Activated CD8-positive, alpha-beta memory T cell treated with anti-CD3 and anti-CD28 coated beads for 24 hours (primary cell): ENCODE measurements around the gene ALG1.
A peak's percentile ranks its signal among the peaks of the same experiment; 100 is the strongest.
"Not testable (repeated sequence)": the region's sequence is repeated elsewhere in the genome, so short reads cannot be mapped to it uniquely, and the experiment has no call there.

Experiments used
- DNase-seq: peaks from one replicate; pipeline ENCODE4 v3.0.0-alpha.2; 2020

The ALG1 gene

GRCh38 chr16:5075637-5076036 is 4.0 kb downstream of the ALG1 start:
- no peak for DNase-seq

DNA sequence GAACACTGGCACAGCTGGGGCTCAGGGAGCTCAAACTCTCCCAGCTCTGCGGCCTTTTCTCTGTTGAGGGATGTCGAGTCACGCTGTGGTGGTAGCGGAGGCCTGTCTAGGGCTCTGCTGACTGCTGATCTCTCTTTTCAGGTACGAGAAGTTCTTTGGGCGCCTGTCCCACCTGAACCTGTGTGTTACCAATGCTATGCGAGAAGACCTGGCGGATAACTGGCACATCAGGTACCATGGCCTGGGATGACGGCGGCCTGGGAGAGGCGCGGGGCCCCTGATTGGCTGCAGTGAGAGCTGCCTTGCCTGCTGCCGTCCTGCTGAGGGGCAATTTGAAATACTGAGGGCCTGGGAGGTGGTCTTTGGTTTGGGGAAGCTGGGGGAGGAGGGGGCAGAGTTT is 5.7 kb downstream of the ALG1 start:
- DNase-seq, result no peak

DNA sequence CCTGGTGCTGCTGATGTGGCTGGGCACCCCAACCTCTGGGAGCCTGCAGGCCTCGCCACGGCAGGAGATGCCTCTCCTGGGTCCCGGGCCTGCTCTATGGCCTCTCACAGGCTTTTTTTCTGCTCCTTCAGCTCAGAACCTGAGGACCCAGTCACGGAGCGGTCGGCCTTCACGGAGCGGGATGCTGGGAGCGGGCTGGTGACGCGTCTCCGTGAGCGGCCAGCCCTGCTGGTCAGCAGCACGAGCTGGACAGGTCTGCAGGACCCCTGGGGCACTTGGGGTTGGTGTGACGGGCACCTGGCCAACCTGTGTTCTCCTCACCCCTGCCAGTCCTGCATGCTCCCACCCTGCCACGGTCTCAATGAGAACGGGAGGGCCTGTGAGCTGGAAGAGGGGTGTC is 7.0 kb downstream of the ALG1 start:
- no peak for DNase-seq

- not testable (repeated sequence) for DNase-seq
These were observed 8.8 kb downstream of the ALG1 start for GRCh38 chr16:5080461-5080860.

GRCh38 chr16:5080996-5081395 is 9.4 kb downstream of the ALG1 start:
- DNase-seq, result not testable (repeated sequence)

DNA sequence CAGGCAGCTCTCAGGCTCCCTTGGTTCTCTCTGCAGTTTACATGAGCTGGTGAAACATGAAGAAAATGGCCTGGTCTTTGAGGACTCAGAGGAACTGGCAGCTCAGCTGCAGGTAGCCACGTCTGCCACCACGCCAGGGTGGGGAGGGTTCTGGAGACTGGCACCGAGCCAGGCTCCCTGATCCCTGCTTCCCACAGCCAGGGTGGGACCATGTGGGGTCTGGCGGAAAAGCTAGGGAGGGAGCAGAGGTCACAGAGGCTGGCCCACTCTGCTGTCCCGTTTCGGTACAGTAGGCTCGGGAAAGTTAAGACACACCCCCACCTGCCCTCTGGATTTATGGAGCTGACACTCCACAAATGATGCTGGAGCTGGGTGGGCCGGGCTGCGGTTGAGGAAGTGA is 12.0 kb downstream of the ALG1 start:
- DNase-seq, result not testable (repeated sequence)

DNA sequence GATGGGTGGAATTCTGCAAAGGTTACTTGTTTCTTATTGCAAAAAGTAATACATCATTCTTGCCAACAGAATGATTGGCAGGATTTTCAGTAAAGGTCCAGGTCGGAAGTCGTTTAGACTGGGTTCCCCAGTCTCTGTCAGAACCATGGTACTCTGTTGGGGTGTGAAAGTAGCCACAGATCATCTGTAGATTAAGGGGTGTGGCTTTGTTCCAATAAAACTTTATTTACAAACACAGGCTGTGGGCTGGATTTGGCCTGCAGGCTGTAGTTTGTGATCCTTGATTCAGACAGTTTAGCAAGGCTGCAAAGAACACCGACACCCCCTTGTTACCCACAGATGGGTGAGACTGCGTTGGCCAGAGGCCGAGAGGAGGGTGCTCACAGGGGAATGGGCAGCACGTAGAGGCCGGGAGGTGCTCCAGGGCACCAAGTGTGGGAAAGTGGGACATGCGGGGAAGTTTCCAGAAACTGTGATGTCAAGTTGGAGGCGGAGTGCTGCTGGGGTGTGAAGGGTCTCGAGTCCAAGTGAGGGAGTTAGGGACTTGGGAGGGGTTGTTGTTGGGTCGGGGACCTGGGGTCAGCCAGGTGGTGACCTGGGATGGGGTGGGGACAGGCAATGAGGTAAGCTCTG is 12.6 kb downstream of the ALG1 start:
- DNase-seq, result not testable (repeated sequence)

- peak; percentile 79 for DNase-seq
These were observed 13.2 kb downstream of the ALG1 start for GRCh38 chr16:5084802-5085201.

- not testable (repeated sequence) for DNase-seq
These were observed 14.1 kb downstream of the ALG1 start for GRCh38 chr16:5085716-5086115.

GRCh38 chr16:5088086-5088790 is 16.6 kb downstream of the ALG1 start:
- not testable (repeated sequence) for DNase-seq

DNA sequence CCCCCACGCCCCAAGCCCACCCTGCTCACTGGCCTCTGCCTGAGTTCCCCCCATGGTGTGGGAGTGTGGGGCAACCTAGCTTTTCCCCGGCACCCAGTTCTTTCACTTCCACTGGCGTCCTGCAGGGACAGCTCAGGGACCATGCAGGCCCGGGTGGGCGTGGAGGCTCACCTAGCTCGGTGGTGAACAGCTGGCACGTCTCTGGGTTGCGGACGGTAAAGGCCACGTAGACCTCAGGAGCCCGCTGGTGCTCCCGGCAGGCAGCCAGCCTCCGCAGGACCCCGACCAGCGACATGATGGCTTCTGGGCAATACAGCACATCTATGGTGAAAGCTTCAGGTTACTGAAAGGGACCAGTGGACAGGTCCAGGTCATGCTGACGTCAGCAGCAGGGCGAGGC is 17.3 kb downstream of the ALG1 start:
- DNase-seq, result not testable (repeated sequence)

- not testable (repeated sequence) for DNase-seq
These were observed 18.4 kb downstream of the ALG1 start for GRCh38 chr16:5089911-5090555.

DNA sequence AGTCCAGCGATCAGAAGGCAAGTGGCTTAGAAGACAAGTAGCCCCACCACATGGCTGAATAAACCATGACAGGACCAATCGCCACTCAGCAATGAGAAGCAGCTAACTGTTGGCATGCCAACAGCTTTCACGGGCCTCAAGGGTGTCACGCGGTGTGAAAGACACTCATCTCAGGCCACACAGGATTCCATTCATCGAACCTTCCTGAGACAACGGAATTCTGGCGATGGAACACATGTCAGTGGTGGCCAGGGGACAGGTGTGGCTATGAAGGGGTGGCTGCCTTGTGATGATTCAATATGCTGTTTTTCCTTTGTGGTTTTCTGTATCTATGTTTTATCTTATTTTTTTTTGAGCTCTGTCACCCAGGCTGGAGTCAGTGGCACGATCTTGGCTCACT is 18.9 kb downstream of the ALG1 start:
- DNase-seq, result not testable (repeated sequence)

DNA sequence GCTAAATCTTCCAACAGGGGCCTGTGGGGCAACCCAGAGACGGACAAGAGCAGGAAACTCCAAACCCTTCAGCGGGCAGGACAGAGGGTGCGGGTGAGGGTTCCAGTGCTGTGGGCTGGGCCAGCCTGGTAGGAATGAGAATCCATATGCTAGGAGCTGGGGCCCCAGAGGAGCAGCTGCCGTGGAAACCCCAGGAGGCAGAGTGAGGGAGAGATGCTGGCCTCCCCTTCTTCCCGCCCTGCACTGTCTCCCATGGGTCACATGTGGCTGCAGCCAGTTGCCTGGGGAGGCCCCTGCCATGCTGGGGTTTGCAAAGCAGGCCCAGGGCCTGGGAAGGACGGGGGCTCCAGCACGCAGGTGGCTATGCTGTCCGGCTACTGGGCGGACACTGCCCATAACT is 21.4 kb downstream of the ALG1 start:
- DNase-seq, result not testable (repeated sequence)

DNA sequence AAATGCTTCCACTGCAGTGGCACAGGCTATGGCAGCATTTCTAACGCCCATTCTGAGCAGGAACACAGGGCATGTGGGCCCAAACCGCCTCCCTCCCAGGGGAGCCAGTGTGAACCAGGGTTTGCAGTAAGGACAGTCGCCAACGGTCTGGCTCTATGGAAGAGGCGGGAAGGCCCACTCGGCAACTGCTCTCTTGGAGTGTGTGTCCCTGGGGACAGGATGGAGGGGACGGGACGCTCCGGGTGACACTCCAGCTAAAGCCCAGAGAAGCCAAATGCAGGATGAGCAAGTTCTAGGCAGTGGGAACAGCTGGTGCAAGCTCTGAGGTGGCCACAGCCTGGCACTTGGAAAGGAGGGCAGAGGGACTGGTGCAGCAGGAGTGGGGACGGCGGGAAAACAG is 22.1 kb downstream of the ALG1 start:
- DNase-seq, result not testable (repeated sequence)

DNA sequence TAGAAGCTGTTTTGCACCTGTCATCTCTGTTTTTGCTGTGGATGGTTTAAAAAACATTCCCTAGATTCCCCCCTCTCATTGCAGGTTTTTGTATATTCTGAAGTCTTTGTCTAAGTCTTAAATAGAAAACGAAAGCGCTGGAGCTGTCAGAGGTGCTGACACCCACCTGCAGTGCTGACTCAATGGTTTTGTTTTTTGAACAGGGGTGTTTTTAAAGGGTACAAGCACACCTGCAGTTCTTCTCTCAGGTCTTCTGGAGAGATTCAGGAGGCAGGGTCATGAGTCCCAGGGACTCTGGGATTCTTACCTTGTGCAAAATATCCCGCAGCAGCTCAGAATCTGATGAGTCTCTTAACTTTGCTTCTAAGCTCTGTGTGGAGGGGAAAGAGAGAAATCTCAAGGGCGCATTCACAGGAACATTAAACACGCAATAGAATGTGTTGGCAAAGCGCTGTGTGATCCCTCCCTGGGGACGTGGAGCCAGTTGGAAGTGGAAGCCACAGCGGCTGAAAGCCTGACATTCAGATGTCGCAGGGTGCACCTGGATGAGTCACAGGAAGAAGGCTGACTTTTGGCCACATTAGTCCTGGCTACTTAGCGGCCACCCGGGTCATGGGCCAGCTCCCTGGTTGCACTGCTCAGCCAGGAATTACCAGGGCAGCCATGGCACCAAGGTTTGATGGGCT is 23.6 kb downstream of the ALG1 start:
- DNase-seq, result not testable (repeated sequence)

- DNase-seq, result not testable (repeated sequence)
These were observed 24.9 kb downstream of the ALG1 start for GRCh38 chr16:5096437-5097060.

- peak; percentile 81 for DNase-seq
These were observed 25.4 kb downstream of the ALG1 start for GRCh38 chr16:5097061-5097469.

DNA sequence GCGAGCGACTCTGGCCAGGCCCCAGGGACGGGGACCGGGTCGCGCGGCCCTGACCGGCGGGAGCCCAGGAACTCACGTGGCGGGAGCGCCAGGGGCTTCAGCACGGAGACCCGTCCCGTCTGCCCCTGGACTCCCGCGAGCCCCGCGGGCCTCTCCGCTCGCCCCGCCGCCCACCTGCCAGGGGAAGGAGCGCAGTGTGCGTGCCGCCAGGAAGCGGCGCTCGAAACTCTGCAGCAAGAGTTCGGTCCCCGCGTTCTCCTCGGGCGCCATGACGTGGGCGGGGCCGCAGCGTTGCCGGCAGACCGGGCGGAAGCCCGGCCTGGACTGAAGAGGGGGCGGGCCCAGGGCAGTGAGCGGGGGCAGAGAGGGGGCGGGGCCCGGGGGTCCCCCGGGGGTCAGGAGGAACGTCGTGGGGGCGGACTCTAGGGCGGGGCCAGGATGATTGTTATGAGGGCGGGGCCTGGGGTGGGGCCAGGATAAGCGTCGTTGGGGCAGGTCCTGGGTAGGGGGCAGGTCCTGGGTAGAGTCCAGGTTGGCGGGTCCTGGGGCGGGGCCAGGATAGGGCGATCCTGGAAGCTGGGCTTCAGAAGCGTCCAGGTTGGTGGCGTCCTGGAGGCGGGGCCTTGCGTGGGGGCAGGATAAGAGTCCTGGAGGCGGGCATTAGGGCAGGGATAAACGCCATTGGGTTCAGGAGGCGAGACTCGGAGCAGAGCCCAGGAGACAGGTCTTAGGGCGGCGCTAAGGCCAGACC is 26.0 kb downstream of the ALG1 start, which contains the start of gene EEF2KMT:
TSS of gene EEF2KMT (minus strand) at position 326 of the 751 bp plus-strand sequence. CDS start at position 270, 56 bp downstream.
- DNase-seq, result peak; percentile 97

GRCh38 chr16:5098221-5099159 is 26.8 kb downstream of the ALG1 start:
- DNase-seq, result peak; percentile 87

GRCh38 chr16:5099174-5099573 is 27.5 kb downstream of the ALG1 start:
- DNase-seq, result not testable (repeated sequence)
